Hematopoietic multipotent progenitor cell treated with erythropoietin and hydrocortisone succinate and interleukin-3 and kit ligand, for 17 days (in vitro differentiated cells): ENCODE results near the gene KIAA2012.
"Not testable (repeated sequence)": the region's sequence is repeated elsewhere in the genome, so short reads cannot be mapped to it uniquely, and the experiment has no call there.

Experiments used
- DNase-seq: peaks from one replicate; pipeline ENCODE4 v3.0.0-alpha.2; 2015; ENCODE audit warnings: low spot score

The KIAA2012 gene

DNA sequence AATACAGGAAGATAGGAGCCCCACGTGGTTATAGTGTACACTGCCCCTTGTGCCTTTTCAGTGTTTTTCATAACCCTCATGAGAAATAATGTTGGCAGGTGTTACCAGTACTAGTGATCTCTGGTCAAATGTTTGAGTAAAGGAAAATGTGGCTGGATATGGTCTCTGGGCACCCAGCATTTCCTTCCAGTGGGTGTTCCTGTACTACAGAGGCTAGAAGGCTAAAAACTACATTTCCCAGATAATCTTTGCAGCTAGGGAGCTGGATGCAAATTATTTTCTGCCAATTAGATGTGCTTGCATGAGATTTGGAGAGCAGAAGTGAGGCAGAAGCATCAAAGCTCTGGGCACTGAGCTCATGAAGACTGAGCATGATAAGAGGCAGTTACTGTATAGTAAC, 45.1 kb downstream of the KIAA2012 start:
- no peak for DNase-seq

GRCh38 chr2:202120828-202121227, 47.8 kb downstream of the KIAA2012 start:
- no peak for DNase-seq

GRCh38 chr2:202121532-202122162, 48.6 kb downstream of the KIAA2012 start:
- no peak for DNase-seq

DNA sequence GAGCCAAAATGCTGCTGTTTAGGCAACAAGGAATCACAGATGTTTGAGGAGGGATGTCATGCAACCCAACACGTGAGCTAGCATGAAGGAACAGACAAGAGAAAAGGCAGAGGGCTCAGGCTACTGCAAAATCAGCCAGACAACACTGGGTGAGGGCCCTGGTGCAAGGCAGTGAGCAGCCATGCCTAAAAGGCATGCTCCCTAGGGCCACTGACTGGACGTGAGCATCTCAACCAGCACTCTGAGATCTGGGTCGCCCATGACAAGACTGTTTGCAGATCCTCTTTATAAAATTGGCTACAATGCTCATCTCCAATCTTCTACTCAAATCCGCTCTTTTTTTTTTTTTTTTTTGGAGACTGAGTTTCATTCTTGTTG, 49.1 kb downstream of the KIAA2012 start:
- DNase-seq, result no peak

- no peak for DNase-seq
Observed at GRCh38 chr2:202122980-202123720, 50.1 kb downstream of the KIAA2012 start.

DNA sequence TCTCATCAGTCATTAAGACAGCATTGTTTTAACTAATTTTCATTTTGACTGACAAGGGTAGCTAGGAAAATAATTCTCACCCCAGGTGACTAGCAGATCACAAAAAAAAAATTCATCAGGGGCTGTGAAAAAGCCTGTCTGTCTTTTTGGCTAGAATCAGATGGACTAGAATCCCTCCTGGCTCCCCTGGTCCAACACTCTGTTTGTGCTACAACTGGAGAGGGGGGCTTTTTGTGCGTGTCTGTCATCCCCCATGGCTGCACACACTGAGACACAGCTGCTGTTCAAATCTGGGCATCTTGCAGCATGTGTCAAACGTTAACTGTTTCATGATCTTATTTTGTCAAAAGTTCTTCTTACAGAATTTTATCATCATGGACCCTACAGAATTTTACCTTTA, 51.2 kb downstream of the KIAA2012 start:
- DNase-seq, result no peak

DNA sequence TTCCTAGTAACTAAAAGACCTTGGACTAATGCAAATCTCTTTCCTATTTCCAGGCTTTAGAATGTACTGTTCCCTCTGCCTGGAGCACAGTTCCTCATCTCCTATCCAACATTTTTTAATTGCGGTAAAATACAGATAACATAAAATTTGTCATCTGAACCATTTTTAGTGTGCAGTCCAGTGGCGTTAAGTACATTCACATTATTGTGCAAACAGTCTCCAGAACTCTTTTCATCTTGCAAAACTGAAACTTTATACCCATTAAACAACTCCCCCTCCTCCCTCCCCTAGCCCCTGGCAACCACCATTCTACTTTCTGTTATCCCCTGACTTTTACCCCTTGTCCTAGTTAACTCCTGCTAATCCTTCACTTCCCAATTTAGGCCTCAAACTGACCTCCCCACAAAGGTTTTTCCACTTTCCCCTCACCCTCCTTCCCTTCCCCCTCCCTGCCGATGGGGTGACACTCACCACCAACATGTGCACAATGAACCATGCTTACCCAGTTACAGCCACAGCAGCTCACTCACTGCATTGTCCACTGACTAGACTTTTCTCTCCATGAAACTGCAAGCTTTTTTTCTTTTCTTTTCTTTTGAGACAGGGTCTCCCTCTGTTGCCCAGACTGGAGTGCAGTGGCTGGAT, 54.8 kb downstream of the KIAA2012 start:
- no peak for DNase-seq

- no peak for DNase-seq
Observed at GRCh38 chr2:202129841-202130240, 56.8 kb downstream of the KIAA2012 start.

DNA sequence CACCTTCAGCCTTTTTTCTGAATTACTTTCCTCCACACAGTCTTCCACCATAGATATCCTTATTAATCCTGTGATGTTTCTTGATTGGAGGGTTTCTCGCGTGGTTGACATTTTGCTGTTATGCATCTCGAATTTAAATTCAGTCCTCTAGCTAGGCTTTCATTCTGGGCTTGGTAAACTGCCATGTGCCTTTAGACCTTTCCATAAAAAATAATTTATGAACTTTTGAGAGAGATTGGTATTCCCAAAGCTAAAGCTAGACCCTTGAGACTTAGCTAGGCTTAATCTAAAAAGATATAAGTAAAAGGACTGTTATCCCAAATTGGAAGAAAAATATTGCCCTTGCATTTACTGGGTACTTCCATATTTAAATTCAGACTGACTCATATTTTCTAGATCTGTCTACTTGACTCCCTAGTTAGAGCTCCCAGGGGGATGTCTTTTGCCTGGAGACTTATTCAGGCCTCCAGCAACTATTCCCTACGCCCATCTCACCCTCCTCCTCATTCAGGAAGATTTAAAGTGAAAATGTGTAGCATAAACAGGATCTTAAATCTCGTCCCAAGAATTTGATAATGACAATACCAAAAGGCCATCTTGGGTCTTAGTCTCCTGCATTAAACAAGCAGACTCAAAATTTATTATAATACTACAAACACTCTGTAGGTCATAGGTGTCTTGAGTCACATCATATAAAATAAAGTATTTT, 60.3 kb downstream of the KIAA2012 start:
- no peak for DNase-seq

DNA sequence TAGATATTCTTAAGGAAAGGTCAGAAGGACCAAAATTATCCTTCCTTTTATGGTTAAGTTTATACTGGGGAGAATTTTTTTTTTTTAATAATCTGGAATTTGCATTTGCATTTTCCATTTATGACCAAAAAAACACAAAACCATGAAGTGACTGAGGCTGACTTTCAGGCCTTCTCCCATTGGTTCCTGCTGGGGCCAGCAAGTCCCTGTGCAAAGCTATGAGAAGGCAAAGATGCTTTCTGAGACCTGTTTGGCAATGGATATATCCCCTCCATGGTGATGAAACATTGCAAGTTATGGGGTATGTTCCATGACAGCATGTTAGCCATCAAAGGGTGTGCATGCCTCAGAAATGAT, 60.8 kb downstream of the KIAA2012 start:
- DNase-seq, result no peak

- no peak for DNase-seq
Observed at GRCh38 chr2:202135091-202135874, 62.2 kb downstream of the KIAA2012 start.

DNA sequence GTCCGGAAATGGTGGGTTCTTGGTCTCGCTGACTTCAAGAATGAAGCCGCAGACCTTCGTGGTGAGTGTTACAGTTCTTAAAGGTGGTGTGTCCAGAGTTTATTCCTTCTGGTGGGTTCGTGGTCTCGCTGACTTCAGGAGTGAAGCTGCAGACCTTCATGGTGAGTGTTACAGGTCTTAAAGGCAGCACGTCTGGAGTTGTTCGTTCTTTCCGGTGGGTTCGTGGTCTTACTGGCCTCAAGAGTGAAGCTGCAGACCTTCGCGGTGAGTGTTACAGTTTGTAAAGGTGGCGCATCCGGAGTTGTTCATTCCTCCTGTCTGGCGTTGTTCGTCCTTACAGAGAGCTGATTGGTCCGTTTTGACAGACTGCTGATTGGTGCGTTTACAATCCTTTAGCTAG, 63.0 kb downstream of the KIAA2012 start:
- DNase-seq, result not testable (repeated sequence)

- DNase-seq, result no peak
Observed at GRCh38 chr2:202136526-202136925, 63.5 kb downstream of the KIAA2012 start.

- no peak for DNase-seq
Observed at GRCh38 chr2:202140522-202141252, 67.6 kb downstream of the KIAA2012 start.

- DNase-seq, result no peak
Observed at GRCh38 chr2:202141329-202141947, 68.4 kb downstream of the KIAA2012 start.

- DNase-seq, result no peak
Observed at GRCh38 chr2:202142540-202142939, 69.5 kb downstream of the KIAA2012 start.

DNA sequence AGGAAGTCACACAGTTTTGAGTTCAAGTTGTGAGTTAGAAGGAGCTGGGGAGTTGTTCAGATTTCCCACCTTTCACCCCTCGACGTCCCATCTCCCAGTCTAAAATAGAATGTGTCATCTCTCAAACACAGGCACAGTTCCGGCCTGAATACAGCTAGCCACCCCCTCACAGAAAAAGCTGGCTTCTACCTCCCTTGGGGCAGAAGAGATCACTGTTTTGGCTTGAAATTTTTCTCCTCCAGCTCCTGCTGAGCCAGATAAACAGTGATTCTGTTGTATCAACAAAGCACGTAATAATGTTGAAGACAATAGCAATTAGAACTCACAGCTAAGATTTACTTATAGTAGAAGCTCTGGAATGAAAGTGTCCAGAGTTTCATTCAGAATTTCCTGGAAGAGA, 74.7 kb downstream of the KIAA2012 start:
- DNase-seq, result no peak

- DNase-seq, result no peak
Observed at GRCh38 chr2:202148515-202149154, 75.6 kb downstream of the KIAA2012 start.

- no peak for DNase-seq
Observed at GRCh38 chr2:202149155-202149762, 76.2 kb downstream of the KIAA2012 start.

- no peak for DNase-seq
Observed at GRCh38 chr2:202149936-202150335, 76.9 kb downstream of the KIAA2012 start.
